ENCODE measurements around the gene MYLK.

Gene MYLK

DNA sequence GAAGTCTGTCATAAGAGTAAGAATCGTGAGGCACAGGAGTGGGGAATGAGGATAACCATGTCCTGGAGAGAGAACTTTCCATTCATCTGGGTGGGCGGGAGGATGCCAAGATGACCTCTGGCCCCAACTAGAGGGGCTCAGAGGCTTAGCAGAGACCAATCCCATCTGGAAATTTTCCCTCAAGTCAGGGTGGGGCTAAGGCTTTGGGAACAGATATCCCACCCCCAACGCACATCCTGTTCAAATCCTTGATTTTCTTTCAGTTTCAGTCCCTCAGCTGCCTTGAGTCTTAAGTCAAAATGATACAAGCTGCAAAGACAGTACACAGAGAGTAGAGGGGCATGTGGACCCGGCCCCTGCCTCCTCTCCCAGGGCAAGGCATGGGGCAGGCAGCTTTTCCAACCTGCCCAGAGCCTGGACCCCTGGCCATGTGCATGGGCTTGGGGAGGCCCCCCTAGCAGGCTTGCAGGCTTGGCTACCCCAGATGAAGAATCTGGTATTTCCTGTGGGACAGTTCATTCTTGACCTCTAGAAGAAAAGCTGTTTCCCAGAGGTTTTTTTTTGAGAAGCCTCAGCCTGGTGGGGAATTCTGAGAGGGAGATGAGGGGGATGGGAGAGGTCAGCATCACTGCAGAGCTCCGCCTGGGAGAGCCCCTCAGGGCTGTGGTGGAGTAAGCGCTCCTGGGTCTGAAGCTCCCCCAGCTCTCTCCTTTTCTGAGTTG, 189.6 kb downstream of the MYLK start:
- no peak for DNase-seq

GRCh38 chr3:123693584-123694190, 190.4 kb downstream of the MYLK start:
- no peak for DNase-seq

DNA sequence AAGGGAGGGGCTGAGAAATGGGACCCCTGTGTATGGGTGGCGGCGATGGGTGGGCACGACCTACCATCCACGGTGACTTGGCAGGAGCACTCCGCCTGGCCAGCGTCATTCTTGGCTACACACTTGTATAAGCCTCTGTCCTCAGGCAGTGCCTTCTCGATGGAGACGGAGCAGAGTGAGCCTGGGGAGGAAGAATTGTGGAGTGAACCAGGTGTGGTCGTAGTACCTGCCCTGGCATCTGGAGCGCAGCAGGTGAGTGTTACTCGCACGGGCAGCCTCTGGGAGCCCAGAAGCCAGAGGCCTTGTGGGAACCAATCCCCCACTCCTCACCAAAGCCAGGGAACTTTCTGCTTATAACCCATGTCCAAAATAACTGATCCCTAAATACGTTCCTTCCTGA, 191.5 kb downstream of the MYLK start:
- no peak for DNase-seq

DNA sequence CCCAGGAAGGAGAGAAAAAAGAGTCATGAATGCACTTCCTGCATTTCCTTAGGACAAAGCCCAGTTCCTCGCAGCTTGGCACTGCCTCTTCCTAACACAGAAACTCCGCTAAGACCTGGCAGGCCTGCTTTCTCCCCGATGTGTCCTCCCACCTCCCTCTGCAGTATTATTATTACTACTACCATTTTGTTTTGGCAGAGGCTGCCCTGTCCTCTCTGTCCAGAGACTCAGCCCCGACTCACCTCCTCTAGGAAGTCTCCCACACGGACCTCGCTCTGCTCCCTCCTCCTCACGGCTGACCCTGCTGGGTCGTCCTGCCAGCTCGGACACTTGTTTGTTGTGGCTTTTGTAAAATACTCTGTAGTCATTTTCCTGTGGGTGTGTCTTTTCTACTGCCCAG, 192.1 kb downstream of the MYLK start:
- DNase-seq = peak; percentile 6

- DNase-seq = no peak
Measured at GRCh38 chr3:123689831-123690230, 194.3 kb downstream of the MYLK start.

DNA sequence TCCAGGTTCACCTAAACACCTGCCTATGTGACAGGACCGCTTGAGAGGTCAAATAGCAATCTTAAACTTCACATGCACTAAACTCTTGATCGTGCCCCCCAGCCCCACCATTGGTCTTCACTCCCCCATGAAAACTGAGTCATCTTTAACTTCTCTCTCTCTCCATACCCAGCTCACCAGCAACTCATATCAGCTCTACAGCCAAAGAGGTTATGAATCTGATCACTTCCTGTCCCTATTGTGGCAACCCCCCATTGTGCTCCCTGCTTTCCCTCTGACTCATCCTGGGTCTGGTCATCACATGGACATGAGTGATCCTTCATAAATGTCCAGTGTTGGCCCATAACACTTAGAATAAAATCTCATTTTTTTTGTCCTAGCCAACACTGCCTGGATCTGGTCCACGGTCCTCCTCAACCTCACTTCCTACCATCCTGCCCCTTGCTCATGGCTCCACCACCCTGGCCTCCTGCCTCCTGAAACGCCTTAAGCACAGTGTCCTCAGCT, 195.8 kb downstream of the MYLK start:
- DNase-seq = peak; percentile 64

DNA sequence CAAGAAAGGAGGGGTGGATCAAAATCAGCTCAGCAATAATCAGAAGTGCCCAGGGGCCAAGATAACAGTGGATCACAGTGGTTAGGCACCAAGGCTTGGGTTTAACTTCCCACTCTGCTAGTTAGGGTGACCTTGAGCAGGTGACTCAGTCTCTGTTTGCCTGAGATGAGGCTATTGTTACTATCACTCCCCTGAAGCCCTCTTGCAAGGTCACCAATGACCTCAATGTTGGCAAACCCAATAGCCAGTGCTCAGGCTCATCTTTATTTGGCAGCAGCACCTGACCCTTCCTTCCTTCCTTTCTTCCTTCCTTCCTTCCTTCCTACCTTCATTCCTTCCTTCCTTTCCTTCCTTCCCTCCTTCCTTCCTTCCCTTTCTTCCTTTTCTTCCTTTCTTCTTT, 196.8 kb downstream of the MYLK start:
- no peak for DNase-seq

GRCh38 chr3:123686251-123686650, 197.9 kb downstream of the MYLK start:
- no peak for DNase-seq

- no peak for DNase-seq
Measured at GRCh38 chr3:123685780-123686179, 198.4 kb downstream of the MYLK start.

- DNase-seq = no peak
Measured at GRCh38 chr3:123684636-123685035, 199.5 kb downstream of the MYLK start.

GRCh38 chr3:123684209-123684608, 199.9 kb downstream of the MYLK start:
- no peak for DNase-seq

- no peak for DNase-seq
Measured at GRCh38 chr3:123683505-123684154, 200.5 kb downstream of the MYLK start.

DNA sequence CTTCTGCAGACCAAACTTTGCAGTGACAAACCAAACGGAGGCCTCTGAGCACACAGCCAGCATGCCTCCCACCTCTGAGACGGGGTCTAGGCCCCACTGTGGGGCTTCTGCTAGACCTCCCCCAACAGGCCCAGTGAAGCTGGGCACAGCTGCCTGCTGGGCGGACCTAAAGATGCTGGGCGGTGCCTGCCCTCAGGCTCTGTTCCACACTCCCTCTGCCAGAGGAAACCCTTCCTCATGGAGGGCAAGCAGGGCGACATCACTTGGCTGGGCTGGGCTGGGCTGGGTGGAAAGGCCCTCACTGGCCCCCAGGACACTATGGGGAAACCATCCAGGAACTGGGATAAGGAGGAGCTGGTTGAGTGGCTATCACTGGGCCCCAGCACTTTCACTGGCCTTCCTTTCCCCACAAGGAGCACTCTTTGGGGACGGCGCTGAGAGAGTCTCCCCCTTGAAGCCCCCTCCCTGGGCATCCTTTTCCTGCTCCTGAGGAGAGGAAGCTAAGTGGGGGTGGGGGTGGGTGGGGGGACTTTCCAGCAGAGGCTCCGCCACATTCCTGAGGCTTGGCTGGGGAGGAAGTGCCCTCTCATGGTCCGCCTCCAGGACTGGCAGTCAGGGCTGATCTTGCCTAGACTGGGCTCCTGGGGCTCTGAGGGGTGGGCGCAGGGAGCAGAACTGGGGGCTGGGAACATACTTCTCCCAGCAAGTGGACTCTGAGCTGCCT, 201.2 kb downstream of the MYLK start:
- DNase-seq = peak; percentile 37

DNA sequence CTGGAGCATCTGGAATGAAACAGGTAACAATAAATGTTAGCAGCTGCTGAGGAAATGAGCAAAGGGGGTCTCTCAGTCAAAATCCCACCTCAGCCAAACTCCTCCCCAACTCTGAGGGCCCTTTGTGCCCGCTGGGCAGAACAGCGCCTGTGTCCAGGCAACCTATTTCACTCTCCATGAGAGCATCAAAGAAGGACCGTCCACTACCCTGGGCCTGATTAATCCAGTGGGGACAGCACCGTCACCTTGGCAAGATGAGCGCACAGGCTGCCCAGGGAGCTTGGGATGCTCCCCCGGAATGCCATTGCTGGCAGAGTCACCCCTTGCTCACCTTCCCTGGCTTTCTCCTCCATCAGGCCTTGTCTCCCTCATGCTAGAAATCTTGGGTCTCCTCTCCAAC, 201.8 kb downstream of the MYLK start:
- DNase-seq = no peak

- DNase-seq = no peak
Measured at GRCh38 chr3:123679712-123680386, 204.3 kb downstream of the MYLK start.

GRCh38 chr3:123678108-123678511, 206.0 kb downstream of the MYLK start:
- peak; percentile 77 for DNase-seq

DNA sequence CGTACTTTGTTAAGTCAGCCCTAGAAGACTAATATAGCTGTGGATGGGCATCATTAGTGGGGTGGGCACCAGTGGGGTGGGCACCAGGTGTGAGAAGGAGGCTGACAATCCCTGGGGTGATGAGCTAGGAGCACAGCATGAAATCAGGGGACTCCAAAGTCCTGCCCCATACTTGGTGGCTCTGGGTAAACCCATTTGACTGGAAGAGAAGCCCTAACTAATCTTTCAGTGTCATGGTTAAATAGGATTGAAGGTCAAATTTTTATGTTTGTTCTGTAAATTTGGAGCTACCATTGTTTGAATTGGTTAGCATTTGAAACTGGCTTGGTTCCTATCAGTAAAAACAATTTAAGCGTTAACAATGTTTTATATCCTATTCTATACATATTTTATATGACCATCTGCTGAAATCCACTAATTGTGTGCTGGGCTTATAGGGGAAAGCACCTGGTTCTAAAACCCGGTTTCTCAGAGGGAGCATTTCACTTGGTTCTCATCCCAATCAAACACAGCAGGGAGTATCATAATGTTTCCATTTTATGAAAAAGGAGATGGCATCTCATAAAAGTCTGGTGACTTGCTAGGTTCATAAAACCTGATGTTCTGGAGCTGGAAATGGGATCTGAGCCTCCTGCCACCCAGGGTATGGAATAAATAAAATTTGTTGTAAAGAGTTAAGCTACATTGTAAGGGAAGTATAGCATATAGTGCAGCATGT, 211.5 kb downstream of the MYLK start:
- no peak for DNase-seq

- DNase-seq = no peak
Measured at GRCh38 chr3:123670743-123671142, 213.4 kb downstream of the MYLK start.

DNA sequence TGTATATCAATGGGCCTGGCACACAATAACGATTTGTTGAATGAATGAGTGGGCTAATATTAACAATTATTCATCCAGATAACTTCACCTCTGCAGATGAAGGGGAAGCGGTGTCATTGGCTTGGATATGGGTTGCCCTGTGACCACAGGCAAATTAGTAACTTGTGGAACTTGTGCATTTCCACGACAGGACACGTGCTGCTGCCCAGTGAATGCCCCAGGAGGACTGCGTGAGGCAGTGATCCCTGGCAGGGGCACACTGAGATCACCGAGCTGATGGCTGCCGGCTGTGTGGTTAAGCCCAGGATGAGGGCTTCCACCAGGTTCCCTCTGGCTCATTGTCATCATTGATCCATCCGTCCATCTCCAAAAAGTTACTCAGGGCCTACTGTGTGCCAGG, 215.2 kb downstream of the MYLK start:
- DNase-seq = no peak

DNA sequence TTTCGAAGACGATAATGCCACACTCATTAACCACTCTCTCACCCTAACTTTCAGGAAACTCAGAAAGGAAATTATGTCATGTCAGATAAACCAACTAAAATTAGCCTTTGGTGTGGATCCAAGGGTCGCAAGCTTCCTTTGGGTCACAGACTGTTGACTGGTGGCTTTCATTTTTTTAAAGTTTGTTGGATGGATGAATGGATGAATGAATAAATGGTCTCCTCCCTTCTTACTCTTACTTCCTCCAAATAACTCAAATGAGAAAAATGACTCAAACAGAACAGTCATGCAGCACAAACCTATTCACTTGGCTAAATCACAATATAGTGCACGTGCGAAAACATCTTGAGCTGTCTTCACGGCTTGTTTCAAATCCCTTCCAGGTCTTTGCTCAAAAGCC, 216.3 kb downstream of the MYLK start:
- no peak for DNase-seq

DNA sequence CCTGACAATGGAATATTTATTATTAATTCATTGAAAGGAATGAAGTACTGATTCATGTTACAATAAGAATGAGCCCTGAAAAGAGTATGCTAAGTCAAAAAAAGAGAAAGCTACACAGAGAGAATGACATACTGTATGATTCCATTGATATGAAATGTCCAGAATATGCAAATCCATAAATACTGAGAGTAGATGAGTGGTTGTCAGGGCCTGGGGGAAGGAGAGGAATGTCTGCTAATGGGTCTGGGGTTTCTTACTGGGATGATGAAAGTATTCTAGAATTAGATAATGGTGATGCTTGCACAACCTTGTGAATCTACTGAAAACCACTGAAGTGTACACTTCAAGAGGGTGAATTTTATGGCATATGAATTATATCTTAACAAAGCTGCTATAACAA, 219.4 kb downstream of the MYLK start:
- no peak for DNase-seq

- no peak for DNase-seq
Measured at GRCh38 chr3:123663977-123664376, 220.2 kb downstream of the MYLK start.

All from NCI-H226 (cell line).